Ovary (tissue), 9 donors: Measurements from ENCODE around the gene CERS6. TPM values are rescaled to one million over a fixed set of nuclear protein-coding genes. Genes with fewer than 3 reads are reported as not detected.

ENCODE experiments used
- DNase-seq, 5 donors: peaks; one replicate each; pipeline ENCODE4 v3.0.0-alpha.2; 2019 to 2020
- H3K27ac ChIP-seq, 2 donors: fragments of 200-600 bp; one replicate each; pipeline versions ENCODE4 v1.5.1 to v1.8.0; 2019 to 2022
- H3K27me3 ChIP-seq: fragments of 200-600 bp; one replicate; pipeline ENCODE4 v1.8.0; 2022
- H3K36me3 ChIP-seq: fragments of 200-600 bp; sonication (generic); one replicate; pipeline ENCODE4 v1.5.1; 2019
- H3K4me1 ChIP-seq: one replicate; pipeline ENCODE4 v1.8.1; 2013; ENCODE audit warnings: mild to moderate bottlenecking, moderate library complexity; ENCODE audit not compliant: insufficient read depth
- H3K4me3 ChIP-seq: fragments of 200-600 bp; sonication (generic); one replicate; pipeline ENCODE4 v1.5.1; 2017
- H3K9me3 ChIP-seq, 2 donors: fragments of 200-600 bp in 1 of 2; sonication (generic) in 1 of 2; one replicate each; pipeline versions ENCODE4 v1.5.1 to v1.8.1; 2013 to 2019; ENCODE audit warnings: mild to moderate bottlenecking in 1 of 2, moderate library complexity in 1 of 2
- CTCF ChIP-seq, 3 donors: fragments of 450-650 bp in 2 of 3; fragments of 200-600 bp in 1 of 3; IDR thresholded peaks; one replicate each; pipeline versions ENCODE4 v1.5.1 to v1.8.0; 2016 to 2022; ENCODE audit warnings: antibody characterized with exemption in 3 of 3, mild to moderate bottlenecking in 1 of 3
- EP300 ChIP-seq: sonication (generic); formaldehyde crosslinking; IDR thresholded peaks from one replicate; pipeline ENCODE4 v1.6.1; 2017; ENCODE audit warnings: antibody characterized with exemption
- POLR2A ChIP-seq: fragments of 450-650 bp; IDR thresholded peaks from one replicate; pipeline ENCODE4 v1.6.1; 2017; ENCODE audit warnings: antibody characterized with exemption, mild to moderate bottlenecking, moderate library complexity
- WGBS, 3 donors: extraction: QIAGEN DNeasy Blood & Tissue Kit in 1 of 3; methylation state at CpG; one replicate each; pipeline versions ENCODE4 v1.1.5 to v1.1.7; 2013 to 2017; 5-methylcytosine and 5-hydroxymethylcytosine counted together
- intact Hi-C, 4 donors: fragments of 100-400 bp; cut with DNase I; formaldehyde crosslinking; loops; one replicate each; pipeline versions ENCODE4 v1.11.0 to v1.15.1; 2022 to 2023
- polyA plus RNA-seq, 2 donors: library from polyadenylated mRNA; stranded (reverse); fragments of 200-250 nt in 1 of 2; fragments of 350-450 nt in 1 of 2; fragmentation: Illumina TruSeq in 1 of 2; extraction: RNeasy Lipid Tissue Mini Kit (QIAGEN cat#74804) in 1 of 2; gene quantifications; one replicate each; pipeline ENCODE4 v1.2.3, GENCODE V29; 2013 to 2014
- total RNA-seq, 7 donors: library from RNA; depleted of rRNA in 2 of 7; stranded (reverse); fragments of >200 nt in 2 of 7; fragmentation: NEBNext Ultra II Directional in 3 of 7; extraction: Animal tissue kit (Norgen Biotek cat#: 25700) in 3 of 7; gene quantifications; one replicate each; pipeline versions ENCODE4 v1.1.0 to v1.2.4, GENCODE V29; 2016 to 2023
- donor health status: DM: no; HTN: no; CAD: no; lungs with moderate emphysema.
- donor health status: DM: no; HTN: no; CAD: no.
- donor health status: Bipolar disorder and iron deficiency.
- donor health status: DM: yes; HTN: yes; CAD: no.
- donor health status: DM: no; HTN: no; CAD: no.
- donor health status: DM: yes; HTN: yes; CAD: no.

The CERS6 gene
- total and polyA plus RNA-seq, 9 donors: 11.5 to 30.8 (median 24.9) TPM

GRCh38 chr2:168608796-168609195, 152.7 kb downstream of the CERS6 start:
- no peaks in the 10 kb centered on the region for H3K36me3 ChIP-seq
- no peak overlapping the region for H3K4me3 ChIP-seq
- H3K9me3 ChIP-seq: peaks cover 0 to 7% of the 10 kb centered on the region in 2 donors
- H3K27me3 ChIP-seq: no peaks in the 10 kb centered on the region
- H3K27ac ChIP-seq: no peak overlapping the region
- intact Hi-C loops: no loop called here
- no peak for TF ChIP-seq EP300
- no peak for TF ChIP-seq CTCF (IDR thresholded peaks at IDR 0.05)
- no peak for TF ChIP-seq POLR2A
- no peak for DNase-seq
- H3K4me1 ChIP-seq: peaks cover 1% of the 10 kb centered on the region

- Histone ChIP-seq H3K27me3 (no peaks in the 10 kb centered on the region), H3K36me3 (no peaks in the 10 kb centered on the region), H3K9me3 (no peaks in the 10 kb centered on the region), H3K27ac (no peak overlapping the region), H3K4me1 (peaks cover 1% of the 10 kb centered on the region), H3K4me3 (no peak overlapping the region)
- DNase-seq: no peak
- intact Hi-C loops: no loop called here
- TF ChIP-seq CTCF (IDR thresholded peaks at IDR 0.05): no peak
- no peak for TF ChIP-seq POLR2A
- no peak for TF ChIP-seq EP300
These were observed 155.0 kb downstream of the CERS6 start for GRCh38 chr2:168611091-168611490.

GRCh38 chr2:168611896-168612650, 156.0 kb downstream of the CERS6 start:
- Histone ChIP-seq H3K9me3 (no peaks in the 10 kb centered on the region), H3K36me3 (no peaks in the 10 kb centered on the region), H3K27ac (no peak overlapping the region), H3K4me3 (no peak overlapping the region), H3K27me3 (no peaks in the 10 kb centered on the region), H3K4me1 (peaks cover 1% of the 10 kb centered on the region)
- DNase-seq: no peak
- TF ChIP-seq CTCF (IDR thresholded peaks at IDR 0.05) (no peak), EP300 (no peak), POLR2A (no peak)
- WGBS, 3 donors: 81 to 87% (median 85%) methylated on average over 4 of the region's 4 CpGs
- intact Hi-C loops: no loop called here

- DNase-seq: no peak
- intact Hi-C loops: no loop called here
- H3K4me3 ChIP-seq: no peak overlapping the region
- H3K27ac ChIP-seq: no peak overlapping the region
- no peaks in the 10 kb centered on the region for H3K9me3 ChIP-seq
- TF ChIP-seq POLR2A: no peak
- TF ChIP-seq CTCF (IDR thresholded peaks at IDR 0.05): no peak
- no peak for TF ChIP-seq EP300
- H3K4me1 ChIP-seq: peaks cover 1% of the 10 kb centered on the region
- H3K36me3 ChIP-seq: no peaks in the 10 kb centered on the region
- WGBS, 3 donors: 96 to 98% (median 98%) methylated on average over 2 of the region's 2 CpGs
- H3K27me3 ChIP-seq: no peaks in the 10 kb centered on the region
These were observed 156.6 kb downstream of the CERS6 start for GRCh38 chr2:168612719-168613118.
